AG08396 (cell line): ENCODE data around the gene WNT8B.

Experiments used
- DNase-seq: peaks from one replicate; pipeline ENCODE4 v3.0.0; 2012; ENCODE audit warnings: low spot score, mixed read lengths

The WNT8B gene

DNA sequence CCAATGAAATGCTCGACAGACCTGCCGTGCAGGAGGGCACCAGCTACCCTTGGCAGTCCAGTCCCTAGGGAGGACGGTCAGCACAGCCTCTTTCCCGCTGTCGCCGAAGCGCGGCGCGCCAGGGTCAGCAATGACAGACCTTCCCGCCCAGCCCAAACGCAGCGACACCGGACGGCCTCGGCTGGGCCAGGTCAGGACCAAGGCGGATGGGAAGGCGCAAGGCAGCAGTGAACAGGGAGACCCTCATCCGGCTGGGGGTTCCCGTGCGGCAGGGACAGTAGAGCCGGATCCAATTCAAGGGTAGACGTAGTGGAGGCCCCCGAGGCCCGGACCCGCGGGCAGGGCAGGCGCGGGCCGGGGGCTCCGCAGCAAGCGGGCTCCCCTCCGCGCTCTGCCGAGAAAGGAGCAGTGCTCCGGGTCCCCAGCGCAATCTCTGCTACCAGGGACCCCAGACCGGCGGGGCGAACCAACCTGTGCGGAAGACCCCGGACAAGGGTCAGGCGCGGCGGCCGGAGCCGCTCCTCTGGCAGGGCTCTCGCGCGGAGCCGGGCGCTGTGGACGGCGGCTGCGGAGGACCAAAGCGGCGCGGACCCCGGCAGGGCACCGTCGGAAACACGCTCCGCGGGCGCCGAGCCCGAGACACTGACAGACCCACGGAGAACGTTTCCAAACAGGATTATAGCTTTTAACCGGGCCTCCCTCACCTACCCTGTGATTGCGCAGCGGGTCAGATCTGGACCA is 56.7 kb downstream of the WNT8B start, which contains the start of gene SEC31B:
Gene SEC31B, minus strand, starts transcription at position 551 of the 741 bp plus-strand sequence. CDS start 2,909 bp downstream, outside the sequence.
- peak; percentile 37 for DNase-seq

DNA sequence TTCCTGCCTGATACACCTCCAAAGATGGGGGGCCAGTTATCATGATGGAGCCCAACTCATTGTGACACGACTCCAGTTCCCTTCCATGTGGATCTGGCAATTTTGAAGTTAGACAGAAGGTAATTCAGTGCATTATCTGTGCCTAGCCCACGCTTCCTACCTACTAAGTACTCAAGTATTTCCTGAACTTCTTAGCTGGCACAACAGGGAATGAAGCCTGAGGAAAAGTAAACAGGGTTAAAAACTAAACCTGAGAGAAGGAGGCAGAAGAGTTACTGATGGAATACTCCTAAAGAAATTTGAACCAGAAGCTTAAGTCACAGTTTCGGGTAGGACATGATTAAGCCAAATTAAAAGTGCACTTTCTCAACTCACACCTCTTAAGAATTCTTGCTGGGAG is 58.0 kb downstream of the WNT8B start:
- no peak for DNase-seq

DNA sequence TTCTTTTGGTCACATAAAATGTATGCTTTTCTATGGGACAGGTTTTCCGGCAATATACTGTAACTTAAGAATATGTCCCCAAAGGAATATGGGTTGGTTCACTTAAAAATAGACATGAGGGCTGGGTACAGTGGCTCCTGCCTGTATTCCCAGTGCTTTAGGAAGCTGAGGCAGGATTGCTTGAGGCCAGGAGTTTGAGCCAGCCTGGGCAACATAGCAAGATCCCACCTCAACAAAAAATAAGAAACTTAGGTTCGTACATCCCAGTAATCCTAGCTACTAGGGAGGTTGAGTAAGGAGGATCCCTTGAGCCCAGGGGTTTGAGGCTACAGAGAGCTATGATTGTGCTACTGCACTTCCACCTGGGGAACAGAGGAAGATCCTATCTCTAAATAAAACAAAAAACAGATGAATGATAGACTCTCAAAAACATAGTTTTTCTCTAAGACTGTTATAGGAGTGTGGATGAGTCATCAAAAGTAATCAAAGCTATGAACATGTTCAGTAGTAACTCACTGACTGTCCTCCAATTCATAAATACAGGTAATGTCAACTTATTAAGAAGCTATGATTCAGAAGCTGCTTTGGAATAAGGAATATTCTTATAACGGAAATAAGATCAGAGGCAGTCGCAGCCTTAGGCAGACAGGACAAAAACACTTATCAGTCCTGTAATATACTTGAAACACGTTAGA is 59.4 kb downstream of the WNT8B start:
- DNase-seq, result no peak

DNA sequence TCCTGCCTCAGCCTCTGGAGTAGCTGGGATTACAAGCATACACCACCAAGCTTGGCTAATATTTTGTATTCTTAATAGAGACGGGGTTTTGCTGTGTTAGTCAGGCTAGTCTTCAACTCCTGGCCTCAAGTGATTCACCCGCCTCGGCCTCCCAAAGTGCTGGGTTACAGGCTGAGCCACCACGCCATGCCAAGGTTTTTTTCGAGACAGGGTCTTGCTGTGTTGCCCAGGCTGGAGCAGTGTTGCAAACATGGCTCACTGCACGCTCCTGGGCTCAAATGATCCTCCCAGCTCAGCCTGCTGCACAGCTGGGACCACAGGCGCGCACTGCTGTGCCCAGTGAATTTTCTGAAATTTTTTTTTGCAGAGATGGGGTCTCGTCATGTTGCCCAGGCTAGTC is 60.1 kb downstream of the WNT8B start:
- DNase-seq, result no peak

DNA sequence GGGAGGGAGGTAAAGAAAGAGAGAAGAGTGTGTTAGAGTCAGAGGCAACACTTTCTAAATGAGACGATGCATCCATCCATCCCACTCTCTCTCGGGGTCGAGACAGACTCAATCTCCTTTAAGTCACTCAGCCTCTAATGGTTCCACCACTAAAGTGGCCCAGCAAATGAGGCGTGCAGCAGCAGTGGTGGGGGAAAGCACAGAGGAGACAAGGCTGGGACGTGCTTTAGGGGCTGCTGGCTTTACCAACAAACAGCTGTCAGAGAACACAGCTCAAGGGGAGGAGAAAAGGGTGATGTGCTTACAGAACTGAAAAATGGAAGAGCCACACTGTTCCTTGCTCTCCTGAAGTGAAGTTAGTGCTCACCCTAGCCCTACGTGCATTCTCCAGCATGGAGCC is 61.4 kb downstream of the WNT8B start:
- DNase-seq, result no peak

DNA sequence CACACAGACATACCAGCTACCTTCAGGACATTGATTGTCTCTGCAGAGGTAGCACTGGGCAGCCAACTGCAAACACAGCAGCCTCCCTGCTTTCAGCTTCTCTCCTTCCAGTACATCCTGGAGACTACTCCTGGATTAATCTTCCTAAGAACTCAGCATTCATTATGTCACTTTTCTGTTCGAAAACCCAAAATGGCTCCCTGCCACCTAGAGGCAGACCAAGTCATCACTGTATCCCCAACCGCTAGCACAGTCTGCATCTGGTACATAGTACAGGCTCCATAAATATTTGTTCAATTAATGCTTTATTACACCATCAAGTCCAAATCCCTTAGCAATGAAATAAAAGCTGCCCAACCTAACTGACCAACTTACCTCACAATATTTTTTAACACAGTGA is 61.8 kb downstream of the WNT8B start:
- no peak for DNase-seq

DNA sequence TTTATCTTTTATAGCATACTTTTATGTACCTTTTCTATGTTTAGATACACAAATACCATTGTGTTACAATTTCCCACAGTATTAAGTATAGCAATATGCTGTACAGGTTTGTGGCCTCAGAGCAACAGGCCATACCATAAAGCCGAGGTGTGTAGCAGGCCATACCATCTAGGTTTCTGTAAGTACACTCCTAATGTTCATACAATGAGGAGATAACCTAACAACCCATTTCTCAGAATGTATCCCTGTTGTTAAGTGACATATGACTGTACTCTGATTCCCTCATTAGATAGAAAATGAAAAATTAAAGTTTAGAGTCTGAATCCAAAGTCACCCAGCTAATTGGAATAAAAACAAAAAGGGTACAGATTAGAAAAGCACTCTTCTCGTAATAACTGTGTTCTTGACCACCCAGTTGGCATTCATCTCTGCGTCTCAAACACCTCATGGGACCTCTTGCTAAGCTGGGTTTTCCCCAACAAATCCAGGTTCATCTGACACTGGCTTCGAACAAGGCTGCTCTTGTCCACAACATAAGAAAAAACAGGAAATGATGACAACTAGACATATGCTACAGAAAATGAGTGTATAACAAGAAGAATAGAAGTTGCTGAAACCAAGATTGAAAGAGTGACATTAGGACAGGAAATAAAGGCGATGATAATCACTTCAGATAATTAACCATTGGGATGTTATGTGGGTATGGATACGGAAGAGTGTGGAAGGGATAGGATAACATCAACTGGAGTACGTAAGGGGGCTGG is 65.5 kb downstream of the WNT8B start:
- DNase-seq, result no peak

DNA sequence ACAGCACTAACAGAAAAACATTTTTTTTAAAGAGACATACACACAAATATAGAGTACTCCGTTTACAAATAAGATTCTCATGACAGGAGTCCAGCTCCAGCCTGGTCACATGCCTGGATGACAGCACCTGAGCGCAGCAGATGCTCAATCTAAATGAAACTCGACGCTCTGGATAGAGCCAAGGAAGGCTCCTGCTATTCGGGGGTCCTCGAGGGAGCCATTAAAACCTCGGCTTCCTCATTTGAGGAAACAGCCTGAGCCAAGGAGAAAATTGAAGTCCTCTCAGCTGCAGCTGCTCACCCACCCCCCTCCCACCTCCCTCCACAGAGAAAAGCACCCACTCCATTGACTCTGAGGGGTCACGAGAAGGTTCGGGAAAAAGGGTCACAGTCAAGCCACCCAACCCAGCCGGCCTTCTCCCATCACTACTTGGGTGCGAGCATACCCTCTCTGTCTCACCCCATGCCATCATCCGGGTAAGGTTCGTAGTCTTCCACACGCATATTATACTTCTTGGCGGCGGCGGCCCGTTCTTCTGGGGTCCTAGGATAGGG is 66.2 kb downstream of the WNT8B start:
- DNase-seq, result no peak

DNA sequence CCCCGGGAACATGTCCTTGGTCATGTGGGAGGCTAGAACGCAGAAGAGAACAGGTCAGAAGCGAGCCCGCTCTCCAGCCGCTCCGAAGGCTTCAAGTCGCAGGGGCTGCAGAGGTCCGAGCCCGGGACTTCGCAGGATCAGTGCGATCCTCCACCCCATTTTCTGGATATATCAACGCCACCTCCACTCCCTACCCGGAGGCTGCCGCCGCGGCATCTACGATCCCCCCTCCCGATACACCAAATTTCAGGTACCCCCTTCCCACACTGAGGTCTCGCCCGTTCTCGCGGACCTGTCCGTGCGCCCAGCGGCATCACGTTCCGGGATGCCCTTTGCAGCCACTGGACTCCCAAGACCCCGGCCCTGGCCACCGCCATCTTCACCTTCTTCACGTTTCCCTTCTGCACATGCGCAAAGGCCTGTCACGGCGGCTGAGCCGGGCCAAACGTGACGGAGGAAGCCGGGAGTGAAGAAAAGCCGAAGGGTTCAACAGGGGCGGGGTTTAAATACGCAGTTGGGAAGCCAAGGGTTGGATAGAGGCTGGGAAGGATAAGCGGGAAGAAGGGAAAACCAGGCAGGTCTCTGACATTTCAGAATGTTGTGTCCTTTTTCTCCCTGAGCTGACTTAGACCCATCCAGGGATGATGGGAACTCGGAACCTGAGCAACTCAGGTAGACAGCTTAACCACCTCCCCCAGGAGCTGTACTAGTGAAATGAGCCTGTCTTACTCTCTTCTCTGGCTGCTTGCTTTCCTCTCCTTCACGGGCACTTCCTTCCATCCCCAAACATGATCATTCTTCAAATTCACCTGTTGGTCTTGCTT is 66.9 kb downstream of the WNT8B start, which contains the start of gene NDUFB8:
Gene NDUFB8, minus strand, starts transcription at position 397 of the 824 bp plus-strand sequence. Its CDS starts 20 bp downstream, at position 377.
- peak; percentile 90 for DNase-seq

DNA sequence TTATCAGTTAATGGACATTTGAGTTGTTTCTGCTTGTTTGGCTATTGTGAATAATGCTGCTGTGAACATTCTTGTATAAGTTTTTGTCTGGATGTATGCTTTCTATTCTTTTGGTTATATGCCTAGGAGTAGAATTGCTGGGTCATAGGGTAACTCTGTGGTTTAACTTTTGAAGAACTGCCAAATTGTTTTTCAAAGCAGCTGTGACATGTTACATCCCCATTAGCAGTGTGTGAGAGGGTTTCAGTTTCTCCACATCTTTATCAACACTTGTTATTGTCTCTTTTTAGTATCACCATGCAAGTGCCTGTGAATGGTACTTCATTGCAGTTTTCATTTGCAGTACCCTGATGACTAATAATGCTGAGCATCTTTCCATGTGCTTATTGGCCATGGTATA is 69.0 kb downstream of the WNT8B start:
- DNase-seq, result no peak
